Sciatic nerve (tissue), 2 donors: ENCODE results near the gene C3orf70. TPM values are rescaled to one million over a fixed set of nuclear protein-coding genes. Genes with fewer than 3 reads are reported as not detected.

ENCODE experiments used
- ATAC-seq: fragments of 200-7000 bp; cut with Tn5 transposase; one replicate; pipeline ENCODE4 v1.9.1; 2020; ENCODE audit warnings: mild to moderate bottlenecking, moderate library complexity
- DNase-seq: peaks from one replicate; pipeline ENCODE4 v3.0.0-alpha.2; 2020; ENCODE audit warnings: low spot score
- intact Hi-C: fragments of 100-400 bp; cut with DNase I; formaldehyde crosslinking; loops from one replicate; pipeline ENCODE4 v1.14.2; 2022
- total RNA-seq: library from RNA; stranded (reverse); fragmentation: NEBNext Ultra II Directional; extraction: Animal tissue kit (Norgen Biotek cat#: 25700); gene quantifications from one replicate; pipeline ENCODE4 v1.2.1, GENCODE V29; 2021
- donor health status: DM: no; HTN: no; CAD: no.
- donor health status: DM: no; HTN: no; CAD: no.

C3orf70 gene
- total RNA-seq, 1 donor from 2014 or later = 12.9 TPM

- DNase-seq = no peak
- intact Hi-C loops = no loop called here
- no peak for ATAC-seq
Observed at GRCh38 chr3:185094697-185095096, 58.2 kb downstream of the C3orf70 start.

- ATAC-seq (no peak), DNase-seq (no peak)
- intact Hi-C loops = no loop called here
Observed at GRCh38 chr3:185093116-185093515, 59.7 kb downstream of the C3orf70 start.

GRCh38 chr3:185090811-185091210 is 62.0 kb downstream of the C3orf70 start:
- ATAC-seq (no peak), DNase-seq (no peak)
- intact Hi-C loops = no loop called here

GRCh38 chr3:185089751-185090150 is 63.1 kb downstream of the C3orf70 start:
- intact Hi-C loops = no loop called here
- DNase-seq (no peak), ATAC-seq (no peak)

GRCh38 chr3:185089343-185089742 is 63.5 kb downstream of the C3orf70 start:
- ATAC-seq = no peak
- no peak for DNase-seq
- intact Hi-C loops = no loop called here

- intact Hi-C loops = no loop called here
- ATAC-seq (no peak), DNase-seq (no peak)
Observed at GRCh38 chr3:185087419-185087818, 65.4 kb downstream of the C3orf70 start.

GRCh38 chr3:185084901-185085300 is 68.0 kb downstream of the C3orf70 start:
- intact Hi-C loops = no loop called here
- ATAC-seq (no peak), DNase-seq (no peak)

- intact Hi-C loops = no loop called here
- DNase-seq (no peak), ATAC-seq (no peak)
Observed at GRCh38 chr3:185084402-185084801, 68.5 kb downstream of the C3orf70 start.

GRCh38 chr3:185082829-185083228 is 70.0 kb downstream of the C3orf70 start:
- intact Hi-C loops = no loop called here
- ATAC-seq (no peak), DNase-seq (no peak)

GRCh38 chr3:185082149-185082548 is 70.7 kb downstream of the C3orf70 start:
- no peak for DNase-seq
- intact Hi-C loops = no loop called here
- ATAC-seq = no peak

- intact Hi-C loops = no loop called here
Observed at GRCh38 chr3:185081521-185081920, 71.3 kb downstream of the C3orf70 start.

GRCh38 chr3:185079625-185080024 is 73.2 kb downstream of the C3orf70 start:
- ATAC-seq = no peak
- intact Hi-C loops = no loop called here
- DNase-seq = no peak

More at GRCh38 chr3:185081521-185081920, 71.3 kb downstream of the C3orf70 start:
- ATAC-seq (no peak), DNase-seq (no peak)

GRCh38 chr3:185076219-185076618 is 76.6 kb downstream of the C3orf70 start:
- intact Hi-C loops = no loop called here
- ATAC-seq (peak; percentile 7), DNase-seq (no peak)

GRCh38 chr3:185075547-185075946 is 77.3 kb downstream of the C3orf70 start:
- ATAC-seq (no peak), DNase-seq (no peak)
- intact Hi-C loops = no loop called here

- DNase-seq = no peak
- no peak for ATAC-seq
- intact Hi-C loops = no loop called here
Observed at GRCh38 chr3:185071287-185071800, 81.5 kb downstream of the C3orf70 start.

- intact Hi-C loops = no loop called here
- no peak for DNase-seq
- ATAC-seq = peak; percentile 77
Observed at GRCh38 chr3:185070491-185071286, 82.2 kb downstream of the C3orf70 start.

GRCh38 chr3:185069037-185070030 is 83.5 kb downstream of the C3orf70 start:
- intact Hi-C loops = no loop called here
- DNase-seq (no peak), ATAC-seq (no peak)

GRCh38 chr3:185067173-185067572 is 85.7 kb downstream of the C3orf70 start:
- DNase-seq (no peak), ATAC-seq (no peak)
- intact Hi-C loops = no loop called here

- intact Hi-C loops = no loop called here
- no peak for DNase-seq
Observed at GRCh38 chr3:185066251-185066650, 86.6 kb downstream of the C3orf70 start.

GRCh38 chr3:185065059-185065458 is 87.8 kb downstream of the C3orf70 start:
- ATAC-seq (no peak), DNase-seq (no peak)
- intact Hi-C loops = no loop called here

More at GRCh38 chr3:185066251-185066650, 86.6 kb downstream of the C3orf70 start:
- ATAC-seq = no peak
